PC-9 (cell line): ENCODE data around the gene CLIC6. TPM values are rescaled to one million over a fixed set of nuclear protein-coding genes. Genes with fewer than 3 reads are reported as not detected.

Experiments
- BruUV-seq: library from RNA; stranded (reverse); fragments of 400-500 nt; replicated peaks from 2 replicates; lab custom pipeline; 2021; lab: Mats Ljungman, UMichigan
- CTCF ChIA-PET: fragments of 300-600 bp; sonication (Branson Sonifier 250); formaldehyde crosslinking; loops from one replicate; lab custom pipeline; 2022; ENCODE audit warnings: antibody characterized with exemption; lab: Charles Lee
- POLR2A ChIA-PET: fragments of 300-600 bp; sonication (Branson Sonifier 250); formaldehyde crosslinking; loops from one replicate; lab custom pipeline; 2022; ENCODE audit warnings: antibody characterized with exemption; ENCODE audit not compliant: unreplicated experiment; lab: Charles Lee
- DNase-seq, 2 experiments: peaks; one replicate each; pipeline versions ENCODE4 v3.0.0 to v3.0.0-alpha.2; 2015 to 2022; ENCODE audit warnings: mixed read lengths in 1 of 2
- H2AFZ ChIP-seq: fragments of 200-600 bp; sonication (generic); 2 replicates; pipeline ENCODE4 v1.8.1; 2017; ENCODE audit warnings: antibody characterized with exemption
- H3F3A ChIP-seq: fragments of 200-600 bp; sonication (generic); 2 replicates; pipeline ENCODE4 v1.8.1; 2017; ENCODE audit warnings: antibody characterized with exemption, mild to moderate bottlenecking, low read depth; ENCODE audit not compliant: insufficient read depth
- H3K27ac ChIP-seq: fragments of 200-600 bp; sonication (generic); 2 replicates; pipeline ENCODE4 v1.6.1; 2016; ENCODE audit warnings: mixed run types
- H3K27me3 ChIP-seq: fragments of 200-600 bp; sonication (generic); 2 replicates; pipeline ENCODE4 v1.6.1; 2016; ENCODE audit warnings: low read depth, mixed run types; ENCODE audit not compliant: insufficient read depth
- H3K36me3 ChIP-seq: fragments of 200-600 bp; sonication (generic); 2 replicates; pipeline ENCODE4 v1.6.1; 2016; ENCODE audit warnings: low read depth, mixed run types
- H3K4me1 ChIP-seq: fragments of 200-600 bp; sonication (generic); replicated peaks from 2 replicates; pipeline ENCODE4 v1.6.1; 2016; ENCODE audit warnings: mixed run types; ENCODE audit not compliant: insufficient read depth
- H3K4me2 ChIP-seq: fragments of 200-600 bp; sonication (generic); 2 replicates; pipeline ENCODE4 v1.6.1; 2017; ENCODE audit warnings: mixed run types
- H3K4me3 ChIP-seq: fragments of 200-600 bp; sonication (generic); 2 replicates; pipeline ENCODE4 v1.6.1; 2016; ENCODE audit warnings: mixed run types
- H3K79me2 ChIP-seq: fragments of 200-600 bp; sonication (generic); 2 replicates; pipeline ENCODE4 v1.6.1; 2017; ENCODE audit warnings: low read depth, mixed run types
- H3K9me2 ChIP-seq: fragments of 200-600 bp; sonication (generic); 2 replicates; pipeline ENCODE4 v1.8.1; 2017; ENCODE audit warnings: mild to moderate bottlenecking; ENCODE audit not compliant: insufficient read depth
- H3K9me3 ChIP-seq: fragments of 200-600 bp; sonication (generic); 2 replicates; pipeline ENCODE4 v1.8.1; 2016; ENCODE audit warnings: low read depth; ENCODE audit not compliant: insufficient read depth
- H4K20me1 ChIP-seq: fragments of 200-600 bp; sonication (generic); 2 replicates; pipeline ENCODE4 v1.8.1; 2017; ENCODE audit not compliant: insufficient read depth
- CTCF ChIP-seq: fragments of 200-600 bp; sonication (generic); conservative IDR thresholded peaks from 2 replicates; pipeline ENCODE4 v1.6.1; 2017; ENCODE audit warnings: mixed run types, antibody characterized with exemption, mild to moderate bottlenecking, moderate library complexity
- EZH2 ChIP-seq: fragments of 200-600 bp; sonication (generic); IDR thresholded peaks from 2 replicates; pipeline ENCODE4 v1.8.0; 2017; ENCODE audit warnings: antibody characterized with exemption, low read depth
- intact Hi-C: fragments of 100-400 bp; cut with micrococcal nuclease; formaldehyde crosslinking; loops from one replicate; pipeline ENCODE4 v1.10.0; 2022; ENCODE audit not compliant: unreplicated experiment
- total RNA-seq: library from RNA; stranded (reverse); gene quantifications from 2 replicates; pipeline ENCODE4 v1.2.3, GENCODE V29; 2021

CLIC6 gene
- total RNA-seq, 1 experiment from 2014 or later: not detected

DNA sequence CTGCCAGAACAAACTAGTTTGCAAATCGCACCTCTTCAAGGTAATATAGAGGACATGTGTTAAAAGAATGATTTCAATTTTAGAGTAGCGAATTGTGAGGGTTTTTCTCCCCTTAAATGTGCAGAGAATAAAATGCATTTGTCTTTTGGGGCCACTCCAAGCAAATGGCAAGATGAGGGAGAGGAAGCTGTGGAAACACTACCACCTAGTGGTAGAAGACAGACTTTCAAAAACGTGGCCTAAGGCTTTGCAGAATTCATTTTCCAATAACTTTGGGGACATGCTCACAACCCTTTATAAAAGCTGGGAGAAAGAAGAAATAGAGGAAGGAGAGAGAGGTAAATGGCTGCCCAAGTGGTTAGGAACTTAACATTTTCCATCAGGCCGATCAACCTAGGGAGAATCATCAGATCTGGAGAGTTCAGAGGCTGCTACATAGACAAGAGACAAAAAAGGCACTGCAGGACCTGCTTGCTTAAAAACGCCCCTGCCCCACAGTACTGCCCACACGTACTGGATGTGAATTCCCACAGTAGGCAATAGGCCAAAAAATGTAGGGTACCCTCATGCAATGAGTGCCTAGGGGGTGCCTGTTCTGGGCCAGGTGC is 38.2 kb upstream of the CLIC6 start:
- Histone ChIP-seq H3K9me2 (no peaks in the 10 kb centered on the region), H2AFZ (no peak overlapping the region), H3K4me1 (no peaks in the 10 kb centered on the region), H3F3A (no peaks in the 10 kb centered on the region), H3K27ac (no peak overlapping the region), H3K9me3 (no peaks in the 10 kb centered on the region), H3K4me3 (no peak overlapping the region), H3K27me3 (no peaks in the 10 kb centered on the region), H3K79me2 (no peaks in the 10 kb centered on the region), H4K20me1 (no peaks in the 10 kb centered on the region), H3K4me2 (no peak overlapping the region), H3K36me3 (no peaks in the 10 kb centered on the region)
- POLR2A ChIA-PET: no interaction called here
- intact Hi-C loops: loop anchor here (1.0 to 10.0 kb wide), 2 partner anchors 268 to 706 kb away; no protein-coding TSS in a partner anchor
- peak in 1 of 2 experiments; percentile 17 for DNase-seq
- TF ChIP-seq CTCF: peak; percentile 76
- TF ChIP-seq EZH2: no peak
- BruUV-seq: no TSS peak
- CTCF ChIA-PET: interaction anchor here (0.7 kb wide), 1 partner anchor 268 kb away, joined by 3 read pairs; no protein-coding TSS in a partner anchor

GRCh38 chr21:34632498-34632897 is 36.3 kb upstream of the CLIC6 start:
- CTCF ChIA-PET: no interaction called here
- intact Hi-C loops: loop anchor here (10.0 kb wide), 1 partner anchor 708 kb away; no protein-coding TSS in a partner anchor

GRCh38 chr21:34635307-34635706 is 33.5 kb upstream of the CLIC6 start:
- POLR2A ChIA-PET: no interaction called here
- no peak overlapping the region for H3K4me3 ChIP-seq
- CTCF ChIA-PET: no interaction called here
- no peaks in the 10 kb centered on the region; the same call in 1 of the 2 replicates for H3K4me1 ChIP-seq
- no peaks in the 10 kb centered on the region for H3K36me3 ChIP-seq
- H3K27ac ChIP-seq: no peak overlapping the region
- no peaks in the 10 kb centered on the region for H3F3A ChIP-seq
- H3K79me2 ChIP-seq: no peaks in the 10 kb centered on the region
- DNase-seq: no peak
- no peak for TF ChIP-seq EZH2
- TF ChIP-seq CTCF: peak; percentile 49
- no peaks in the 10 kb centered on the region for H3K9me2 ChIP-seq
- H2AFZ ChIP-seq: no peak overlapping the region
- intact Hi-C loops: loop anchor here (10.0 kb wide), 1 partner anchor 711 kb away; no protein-coding TSS in a partner anchor
- no peaks in the 10 kb centered on the region for H3K27me3 ChIP-seq
- no peak overlapping the region for H3K4me2 ChIP-seq
- no TSS peak for BruUV-seq
- no peaks in the 10 kb centered on the region for H4K20me1 ChIP-seq
- no peaks in the 10 kb centered on the region for H3K9me3 ChIP-seq

More at GRCh38 chr21:34632498-34632897, 36.3 kb upstream of the CLIC6 start:
- Histone ChIP-seq H3K9me2 (no peaks in the 10 kb centered on the region), H2AFZ (no peak overlapping the region), H3F3A (no peaks in the 10 kb centered on the region), H3K79me2 (no peaks in the 10 kb centered on the region), H3K9me3 (no peaks in the 10 kb centered on the region), H3K4me3 (no peak overlapping the region), H3K27me3 (no peaks in the 10 kb centered on the region), H3K36me3 (no peaks in the 10 kb centered on the region), H3K4me1 (no peaks in the 10 kb centered on the region), H3K4me2 (no peak overlapping the region), H3K27ac (no peak overlapping the region), H4K20me1 (no peaks in the 10 kb centered on the region)
- POLR2A ChIA-PET: interaction anchor here (0.7 kb wide), 1 partner anchor 39 kb away, joined by 8 read pairs; no protein-coding TSS in a partner anchor
- no peak for DNase-seq
- TF ChIP-seq EZH2 (no peak), CTCF (no peak)
- BruUV-seq: no TSS peak
